NCI-H510A treated with DMSO at 0.1 percent for 48 hours (cell line): ENCODE results near the gene SOCS7.

ENCODE experiments used
- DNase-seq: peaks from one replicate; lab custom pipeline; 2025; lab: John Stamatoyannopoulos, UW

The SOCS7 gene

DNA sequence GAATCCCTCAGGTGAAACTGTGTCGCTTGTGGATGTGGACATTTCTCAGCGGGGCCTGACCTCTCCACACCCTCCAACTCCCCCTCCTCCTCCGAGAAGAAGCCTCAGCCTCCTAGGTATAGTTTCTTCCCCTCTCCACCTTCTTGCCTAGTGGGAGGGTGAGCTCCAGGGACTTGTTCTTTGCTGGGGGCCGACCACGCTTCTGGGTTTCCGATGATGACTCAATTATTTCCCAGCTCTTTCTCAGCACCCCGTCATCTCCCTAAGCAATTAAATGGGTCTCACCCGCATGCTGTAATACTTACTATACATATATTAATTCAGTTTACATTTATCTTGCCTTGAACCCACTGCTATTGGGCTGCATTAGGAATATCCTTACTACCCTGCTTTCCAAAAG is 13.1 kb downstream of the SOCS7 start:
- no peak for DNase-seq

DNA sequence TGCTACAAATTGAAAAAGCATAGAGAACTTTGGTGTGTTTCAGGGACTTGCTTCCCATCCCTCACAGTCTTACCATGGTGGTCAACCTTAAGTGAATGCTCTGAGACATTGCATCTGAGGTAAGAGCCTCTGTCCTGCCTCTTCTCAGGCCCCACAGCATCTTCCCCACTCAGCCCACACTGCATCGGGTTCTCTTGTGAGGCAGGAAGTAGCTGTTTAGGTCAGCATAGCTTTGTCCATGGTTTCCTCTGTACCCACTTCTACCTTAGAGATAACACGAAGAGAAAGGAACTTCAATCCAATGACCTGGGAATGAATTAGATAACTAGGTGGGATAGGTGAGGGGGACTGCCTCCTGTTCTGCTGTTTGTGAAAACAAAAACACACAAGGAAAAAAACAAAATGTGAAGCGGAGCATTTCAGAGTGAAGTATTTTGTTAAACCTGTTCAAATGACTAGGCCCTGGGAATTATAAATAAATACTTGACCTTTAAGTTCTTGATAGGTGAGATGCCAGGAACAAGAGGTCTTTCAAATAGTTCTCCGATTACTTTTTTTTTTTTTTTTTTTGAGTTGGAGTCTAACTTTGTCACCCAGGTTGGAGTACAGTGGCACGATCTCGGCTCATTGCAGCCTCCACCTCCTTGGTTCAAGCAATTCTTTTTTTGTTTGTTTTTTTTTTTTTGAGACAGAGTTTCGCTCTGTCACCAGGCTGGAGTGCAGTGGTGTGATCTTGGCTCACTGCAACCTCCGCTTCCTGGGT is 17.7 kb downstream of the SOCS7 start:
- DNase-seq, result no peak

DNA sequence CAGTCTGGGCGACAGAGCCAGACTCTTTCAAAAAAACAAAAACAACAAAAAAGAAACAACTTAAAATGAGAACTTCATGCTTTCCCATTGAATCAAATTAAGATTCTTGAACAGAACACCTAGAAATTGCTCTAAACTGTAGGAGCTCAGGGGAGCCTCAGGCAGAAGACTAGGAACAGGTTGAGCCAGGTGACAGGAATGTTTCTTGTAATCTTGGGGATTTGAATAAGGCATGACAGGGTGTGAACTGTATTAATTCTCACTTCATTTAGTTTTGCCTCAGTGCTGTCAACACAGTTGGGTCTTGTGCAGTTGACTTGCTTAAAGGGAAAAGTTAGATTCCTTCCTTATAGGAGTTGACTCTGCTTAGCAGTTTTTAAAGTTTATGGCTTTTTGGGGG is 27.8 kb downstream of the SOCS7 start:
- DNase-seq, result no peak

DNA sequence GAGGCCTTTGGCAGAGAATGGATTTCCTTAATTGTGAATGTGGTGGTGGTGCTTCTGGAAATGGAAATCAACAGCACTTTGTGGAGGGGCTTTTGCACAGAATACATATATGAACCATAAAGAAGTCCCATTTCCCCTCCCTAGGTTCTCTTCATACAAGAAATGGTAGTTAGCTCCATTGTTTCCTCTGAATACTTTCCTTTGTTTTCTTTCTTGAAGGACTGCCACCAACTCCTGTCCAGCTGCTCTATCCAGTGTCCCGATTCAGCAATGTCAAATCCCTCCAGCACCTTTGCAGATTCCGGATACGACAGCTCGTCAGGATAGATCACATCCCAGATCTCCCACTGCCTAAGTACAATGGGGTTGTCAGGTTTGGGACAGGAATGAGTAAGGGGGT is 43.4 kb downstream of the SOCS7 start:
- no peak for DNase-seq

DNA sequence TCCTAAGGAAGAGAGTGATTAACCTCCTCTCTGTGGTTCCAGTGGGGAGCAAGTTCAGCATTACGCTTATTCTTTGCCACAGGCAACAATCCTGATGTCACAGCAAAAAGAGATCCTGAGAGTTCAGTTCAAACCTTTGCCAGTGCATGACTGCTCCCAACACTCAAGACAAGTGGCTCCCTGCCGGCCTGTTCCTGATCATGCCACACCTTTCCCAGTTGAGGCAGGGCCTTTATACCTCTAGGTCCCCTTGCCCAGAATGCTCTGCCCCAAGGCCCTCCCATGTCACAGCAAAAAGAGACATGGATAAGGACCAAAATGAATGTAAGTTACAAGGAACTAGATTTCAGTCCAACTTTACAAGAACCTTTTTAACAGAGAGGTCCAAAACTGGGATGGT is 45.6 kb downstream of the SOCS7 start:
- DNase-seq, result no peak

DNA sequence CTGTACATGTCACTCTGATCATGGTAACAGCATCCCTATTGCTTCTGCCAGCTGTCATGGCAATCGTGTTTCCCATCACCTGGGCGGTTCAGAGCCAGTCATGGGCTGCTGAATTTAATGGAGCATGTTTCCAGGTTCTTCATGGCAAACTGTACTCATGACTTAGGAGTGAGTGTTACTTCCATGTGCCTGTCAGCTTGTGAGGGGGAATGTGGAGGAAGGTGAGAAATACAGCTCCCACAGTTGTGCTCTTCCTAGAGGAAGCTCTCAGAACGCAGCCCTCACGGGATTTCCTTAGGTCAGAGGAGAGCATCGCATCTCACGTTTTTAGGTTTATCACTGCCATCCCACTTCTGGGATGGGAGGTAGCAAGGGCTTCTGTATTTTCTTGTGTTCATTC is 48.6 kb downstream of the SOCS7 start:
- no peak for DNase-seq

DNA sequence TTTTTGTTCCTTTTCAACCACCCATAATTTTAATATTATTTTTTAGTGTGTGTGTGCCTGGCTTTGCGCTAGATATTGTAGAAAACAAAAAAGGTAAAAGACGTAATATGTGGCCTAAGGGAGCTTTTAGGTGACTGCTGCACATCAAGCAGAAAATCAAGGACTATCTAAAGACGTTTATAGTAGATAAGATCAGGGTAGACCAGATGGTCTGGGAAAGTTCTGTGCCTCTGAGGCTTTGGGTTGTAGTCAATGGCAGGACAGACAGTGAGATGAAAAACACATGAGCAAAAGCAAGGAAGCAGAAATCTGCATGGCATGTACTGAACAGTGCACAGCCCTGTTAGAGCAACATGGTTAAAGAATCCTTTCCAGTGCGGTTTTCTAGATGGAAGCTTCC is 49.8 kb downstream of the SOCS7 start:
- no peak for DNase-seq

DNA sequence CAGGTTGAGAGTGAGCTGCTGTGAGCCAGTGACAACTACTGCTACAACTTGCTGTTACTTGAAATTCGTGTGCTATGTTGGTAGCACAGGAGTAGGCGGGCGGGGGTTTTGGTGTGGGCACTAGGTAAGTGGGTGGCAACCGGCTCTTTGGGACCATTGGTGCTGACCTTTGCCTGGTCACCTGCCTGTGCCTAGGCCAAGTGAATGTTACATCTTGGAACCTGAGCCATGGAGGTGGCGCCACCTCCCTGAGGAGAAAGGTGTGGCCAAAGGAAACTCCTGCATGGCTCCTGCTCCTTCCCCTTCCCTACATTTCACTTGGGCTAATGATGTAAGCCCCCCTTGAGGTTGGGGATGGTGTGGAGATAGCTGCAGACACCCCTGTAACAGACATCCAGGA is 51.3 kb downstream of the SOCS7 start:
- no peak for DNase-seq

DNA sequence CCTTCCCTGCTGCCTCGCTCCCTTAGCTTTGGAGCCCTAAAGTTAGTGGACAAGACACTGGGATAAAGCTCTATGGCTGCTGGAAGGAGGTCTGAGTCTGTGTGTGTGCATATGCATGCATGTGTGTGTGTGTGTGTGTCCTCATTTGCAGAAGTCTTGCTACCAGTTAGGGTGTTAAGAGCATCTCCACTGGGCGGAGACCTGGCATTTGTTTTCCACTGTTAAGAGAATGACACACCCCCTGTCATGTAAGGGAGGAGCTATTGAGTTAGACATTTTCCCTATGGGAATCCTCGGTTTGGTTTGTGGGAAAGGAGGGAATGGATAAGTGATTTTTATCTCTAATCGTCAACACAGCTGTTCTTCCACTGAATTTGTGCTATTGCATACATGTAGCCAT is 51.8 kb downstream of the SOCS7 start:
- DNase-seq, result peak; percentile 52

DNA sequence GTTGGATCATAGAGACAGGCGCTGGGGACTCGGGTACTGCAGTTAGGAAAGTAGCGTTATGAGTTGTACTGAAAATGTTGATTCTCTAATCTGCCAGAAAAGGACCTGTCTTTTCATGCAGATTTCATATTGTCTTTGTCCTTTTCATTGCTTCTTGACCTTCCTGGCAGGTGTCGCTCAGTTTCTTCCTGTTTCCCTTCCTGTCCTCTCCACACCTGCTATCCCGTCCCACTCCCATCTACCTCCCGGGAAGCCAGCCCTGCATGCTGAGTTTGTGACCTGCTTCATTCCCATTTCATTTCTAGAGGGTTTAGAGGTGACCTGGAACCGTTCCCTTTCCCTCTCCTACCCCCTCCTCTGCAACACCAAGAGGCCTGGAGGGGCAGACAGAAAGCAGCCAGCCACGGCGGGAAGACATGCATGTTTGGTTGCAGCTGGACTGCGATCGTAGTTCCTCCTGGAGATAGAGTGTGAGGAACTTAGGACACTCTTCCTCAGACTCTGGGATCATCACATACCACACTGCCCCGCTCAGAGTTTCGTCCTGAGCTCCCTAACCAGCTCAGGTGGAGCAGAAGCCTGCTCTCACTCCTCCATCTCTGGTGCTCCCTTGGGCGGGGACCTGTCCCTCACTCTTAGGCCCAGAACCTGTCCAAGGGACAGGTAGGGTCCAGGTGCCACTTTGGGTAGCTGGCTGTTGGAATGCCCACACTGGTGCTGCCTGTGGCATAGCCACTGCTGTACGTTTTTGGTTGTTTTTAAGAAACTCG is 52.7 kb downstream of the SOCS7 start:
- DNase-seq, result no peak

DNA sequence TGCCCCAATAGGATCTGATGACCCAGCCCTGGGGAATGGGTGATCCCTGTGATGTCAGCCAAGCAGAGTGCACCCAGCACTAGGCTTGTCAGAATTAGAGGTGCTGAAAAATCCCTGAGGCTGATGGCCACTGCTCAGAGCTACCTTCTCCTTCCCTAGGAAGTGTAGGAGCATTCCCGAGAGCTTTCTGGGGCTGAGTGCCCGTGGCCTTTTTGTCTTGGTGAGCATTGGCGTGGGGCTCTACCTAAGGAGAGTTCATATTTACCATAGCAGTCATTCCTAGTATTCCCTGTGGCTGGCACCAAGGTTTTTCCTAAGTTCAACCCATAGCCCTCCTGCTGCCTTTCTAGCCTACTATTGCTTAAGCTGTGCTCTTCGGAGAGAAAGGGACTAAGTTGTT is 54.0 kb downstream of the SOCS7 start:
- no peak for DNase-seq

DNA sequence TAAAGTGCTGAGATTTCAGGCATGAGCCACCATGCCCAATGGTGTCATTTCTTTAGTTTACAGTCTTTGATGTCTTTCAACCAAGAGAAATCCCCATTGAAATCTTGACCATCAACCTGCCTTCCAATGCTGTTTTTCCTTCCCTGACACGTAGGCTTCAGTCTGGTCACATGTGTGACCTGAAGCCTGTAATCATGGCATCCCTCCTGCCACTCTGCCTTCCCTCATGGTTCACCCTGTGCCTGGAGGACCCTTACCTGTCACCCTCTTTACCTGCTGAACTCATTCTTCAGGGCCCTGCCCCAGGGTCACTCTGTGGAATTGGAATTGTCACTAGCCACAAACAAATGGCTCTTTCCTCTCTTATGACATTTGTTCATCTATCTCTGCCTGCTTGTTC is 58.6 kb downstream of the SOCS7 start:
- no peak for DNase-seq

DNA sequence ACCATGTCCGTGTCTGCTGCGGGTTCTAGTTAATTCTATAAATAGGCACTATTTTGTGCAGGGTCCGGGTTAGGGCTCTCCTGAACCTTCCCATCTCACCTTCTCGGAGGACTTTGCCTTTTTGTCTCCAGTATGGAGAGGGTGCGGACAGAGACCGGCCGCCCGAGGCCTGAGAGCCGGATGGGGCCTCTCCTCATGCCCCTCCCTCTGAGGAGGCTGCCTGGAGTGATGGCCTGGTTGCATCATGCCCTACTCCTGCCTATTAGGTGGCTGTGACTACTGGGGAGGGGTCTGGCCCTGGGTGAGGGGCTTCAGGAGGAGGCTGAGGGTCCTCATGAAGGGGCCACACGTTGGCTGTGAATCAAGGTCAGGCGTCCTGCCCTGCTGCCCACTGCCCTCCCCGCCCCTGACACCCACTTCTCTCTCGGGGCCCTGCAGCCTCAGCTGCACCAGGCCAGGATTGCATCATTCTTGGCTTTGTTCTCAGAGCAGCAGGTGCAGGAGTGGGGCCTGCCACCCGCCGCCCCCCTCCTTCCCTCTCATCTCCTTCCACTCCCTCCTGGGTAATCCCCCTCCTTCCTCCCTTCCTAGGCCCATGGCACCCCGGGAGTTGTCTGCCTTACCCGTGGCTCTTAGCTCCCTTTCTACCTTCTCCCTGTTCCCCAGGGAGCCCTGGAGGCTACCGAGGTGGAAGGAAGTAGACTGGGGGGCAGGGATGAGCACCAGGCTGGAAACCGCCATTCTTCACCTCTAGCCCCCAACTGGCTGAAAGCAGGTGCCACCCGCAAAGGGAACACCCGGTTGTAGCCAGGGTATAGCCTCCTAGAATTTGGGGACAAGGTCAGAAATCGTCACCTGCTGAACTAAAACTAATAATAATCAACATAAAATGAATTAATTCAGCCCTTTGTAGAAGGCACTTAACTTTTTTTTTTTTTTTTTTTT is 63.9 kb downstream of the SOCS7 start:
- peak; percentile 97 for DNase-seq

DNA sequence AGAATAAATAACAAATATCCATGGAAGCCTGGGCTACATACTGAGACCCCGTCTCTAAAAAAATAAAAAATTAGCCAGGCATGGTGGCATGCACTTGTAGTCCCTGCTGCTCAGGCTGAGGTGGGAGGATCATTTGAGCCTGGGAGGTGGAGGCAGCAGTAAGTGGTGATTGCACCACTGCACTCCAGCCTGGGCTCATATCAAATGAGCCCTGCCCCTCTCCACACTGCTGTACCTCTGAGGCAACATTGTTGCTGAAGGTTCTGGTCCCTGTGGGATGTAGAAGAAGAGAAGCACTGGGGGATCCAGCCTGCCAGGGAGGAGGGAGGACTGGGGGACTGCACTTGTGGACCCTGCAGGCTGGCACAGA is 65.2 kb downstream of the SOCS7 start:
- DNase-seq, result peak; percentile 79

DNA sequence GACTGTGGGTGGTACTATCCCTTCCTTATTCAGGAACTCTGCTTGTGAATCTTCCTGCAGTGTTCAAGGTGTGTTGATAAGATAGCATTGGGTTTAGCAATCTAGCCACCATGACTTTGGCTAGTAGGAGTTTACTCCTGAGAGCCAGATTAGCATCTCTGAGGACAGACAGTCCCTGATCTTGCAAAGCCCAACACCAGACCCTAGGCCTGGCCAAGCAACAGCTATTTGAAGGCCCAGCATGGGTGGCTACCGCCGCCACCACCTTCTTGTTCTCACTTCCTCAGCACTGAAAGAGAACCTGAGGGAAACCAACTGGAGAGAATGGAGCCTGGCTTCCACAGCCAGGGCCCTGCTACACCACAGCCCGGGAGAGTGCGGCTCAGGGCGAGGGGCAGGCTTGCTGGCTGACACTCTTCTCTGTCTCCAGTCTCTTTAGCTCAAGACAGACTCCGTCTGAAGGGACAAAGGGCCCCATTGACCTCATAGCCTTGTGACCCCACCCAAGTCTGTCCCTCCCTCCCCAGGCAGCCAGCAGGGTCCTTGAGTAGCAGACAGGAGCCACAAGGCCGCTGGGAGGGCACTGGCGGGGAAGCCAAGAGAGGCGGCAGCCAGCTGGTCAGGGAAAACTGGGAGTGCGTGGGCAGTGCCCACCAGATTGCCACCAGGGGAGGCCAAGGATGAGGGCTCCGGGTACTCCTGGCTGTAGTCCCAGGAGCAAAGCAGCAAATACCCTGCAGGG is 65.7 kb downstream of the SOCS7 start:
- DNase-seq, result peak; percentile 77

DNA sequence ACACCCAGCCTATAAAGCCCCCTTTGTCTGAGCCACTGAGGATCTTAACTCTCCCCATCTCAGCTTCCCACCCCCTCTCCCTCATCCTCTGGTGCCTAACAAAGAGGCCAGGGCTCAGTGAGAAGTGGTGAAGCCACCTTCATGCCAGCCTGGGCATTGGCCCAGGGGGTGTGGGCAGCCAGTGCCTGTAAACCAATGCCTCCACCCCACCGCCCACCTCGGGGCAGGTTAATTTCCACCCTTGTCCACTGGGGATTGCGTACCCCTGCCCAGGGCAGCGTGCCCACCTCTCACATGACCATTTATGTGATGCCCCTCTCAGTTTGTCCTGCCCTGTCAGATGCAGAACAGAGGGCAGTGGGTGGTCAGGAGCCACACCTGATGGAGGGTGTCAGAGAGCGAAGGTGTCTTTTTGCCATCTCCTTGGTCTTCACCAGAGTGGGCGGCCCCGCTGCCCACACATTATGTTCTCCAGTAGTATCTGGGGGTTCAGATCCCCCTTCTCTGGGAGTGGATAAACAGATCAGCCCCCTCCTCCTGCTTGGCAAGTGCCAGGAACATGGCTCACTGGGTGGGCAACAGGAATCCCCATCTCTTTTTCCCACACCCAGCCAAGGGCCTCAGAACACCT is 66.5 kb downstream of the SOCS7 start:
- DNase-seq, result no peak

DNA sequence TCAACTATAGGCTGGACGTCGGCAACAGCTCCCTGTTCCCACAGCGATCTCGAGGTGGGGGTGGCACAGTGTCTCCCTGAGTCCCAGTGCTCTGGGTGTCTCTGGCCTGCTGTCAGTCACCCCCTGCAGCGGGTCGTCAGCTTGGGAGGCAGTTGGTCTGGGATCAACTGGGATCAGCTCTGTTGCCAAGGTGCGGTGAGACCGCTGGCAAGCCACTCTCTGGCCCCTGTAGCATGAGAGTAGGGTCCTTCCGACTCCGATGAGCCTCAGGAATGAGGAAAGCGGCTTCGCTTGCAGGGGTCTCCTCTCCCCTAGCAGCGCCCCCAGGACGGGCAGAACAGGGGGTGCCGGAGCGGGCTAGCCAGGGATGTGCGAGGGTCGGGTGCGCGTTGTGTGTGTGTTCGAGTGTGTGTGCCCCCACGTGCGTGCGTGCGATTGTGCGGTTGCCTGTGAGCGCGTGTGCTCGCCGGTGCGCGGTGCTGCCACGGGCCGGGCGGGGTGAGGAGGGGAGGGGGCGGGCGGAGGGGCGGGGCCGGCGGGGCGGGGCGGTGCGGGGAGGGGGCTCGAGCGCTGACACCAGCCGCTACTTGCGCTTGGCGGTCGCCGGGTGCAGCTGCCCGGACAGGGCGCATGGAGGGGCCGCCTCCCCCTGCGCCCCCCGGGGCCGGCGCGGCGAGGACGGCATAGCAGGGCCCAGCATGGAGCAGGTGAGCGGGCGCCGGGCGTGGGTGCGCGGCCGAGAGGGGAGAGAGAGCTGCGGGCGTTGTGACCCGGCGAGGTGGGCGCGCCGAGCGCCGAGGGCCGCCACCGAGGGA is 67.3 kb downstream of the SOCS7 start:
- no peak for DNase-seq

DNA sequence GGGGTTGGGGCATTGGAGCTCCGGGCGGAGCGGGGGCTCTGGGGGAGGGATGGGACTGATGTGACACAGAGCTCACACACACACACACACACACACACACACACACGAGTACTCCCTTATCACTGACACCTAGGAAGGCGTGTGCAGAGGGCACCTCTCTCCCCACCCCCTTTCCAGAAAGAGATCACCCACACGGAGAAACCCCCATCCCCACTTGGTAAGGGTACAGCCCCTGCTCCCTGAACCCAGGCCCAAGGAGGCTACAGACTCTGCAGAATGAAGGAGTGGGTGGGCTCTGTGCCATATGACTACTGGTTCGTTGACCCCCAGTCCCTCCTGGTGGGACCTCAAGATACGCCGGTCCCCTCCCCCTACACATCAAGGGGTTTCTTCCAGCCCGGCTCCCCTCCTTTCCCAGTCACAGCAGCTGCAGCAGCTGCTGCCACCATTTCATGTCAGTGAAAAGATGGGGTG is 67.9 kb downstream of the SOCS7 start:
- DNase-seq, result no peak

DNA sequence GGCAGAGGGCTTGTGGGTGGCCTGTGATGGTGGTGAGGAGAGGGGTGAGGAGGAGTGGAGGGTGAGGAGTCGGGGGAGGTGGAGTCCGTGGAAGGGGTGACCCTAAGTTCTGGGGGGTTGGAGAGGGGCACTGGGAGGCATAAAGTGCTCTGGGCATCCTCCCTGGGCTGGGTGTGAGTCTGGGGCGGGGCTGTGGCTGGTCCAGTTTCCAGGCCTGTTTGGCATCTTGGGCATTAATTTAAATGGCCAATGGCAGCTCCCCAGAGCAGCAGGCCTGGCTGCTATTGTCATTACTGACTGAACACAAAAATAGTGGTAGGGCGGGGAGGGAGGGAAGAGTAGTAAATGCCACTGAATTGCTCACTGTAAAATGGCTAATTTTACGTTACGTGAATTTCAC is 68.9 kb downstream of the SOCS7 start:
- DNase-seq, result no peak

DNA sequence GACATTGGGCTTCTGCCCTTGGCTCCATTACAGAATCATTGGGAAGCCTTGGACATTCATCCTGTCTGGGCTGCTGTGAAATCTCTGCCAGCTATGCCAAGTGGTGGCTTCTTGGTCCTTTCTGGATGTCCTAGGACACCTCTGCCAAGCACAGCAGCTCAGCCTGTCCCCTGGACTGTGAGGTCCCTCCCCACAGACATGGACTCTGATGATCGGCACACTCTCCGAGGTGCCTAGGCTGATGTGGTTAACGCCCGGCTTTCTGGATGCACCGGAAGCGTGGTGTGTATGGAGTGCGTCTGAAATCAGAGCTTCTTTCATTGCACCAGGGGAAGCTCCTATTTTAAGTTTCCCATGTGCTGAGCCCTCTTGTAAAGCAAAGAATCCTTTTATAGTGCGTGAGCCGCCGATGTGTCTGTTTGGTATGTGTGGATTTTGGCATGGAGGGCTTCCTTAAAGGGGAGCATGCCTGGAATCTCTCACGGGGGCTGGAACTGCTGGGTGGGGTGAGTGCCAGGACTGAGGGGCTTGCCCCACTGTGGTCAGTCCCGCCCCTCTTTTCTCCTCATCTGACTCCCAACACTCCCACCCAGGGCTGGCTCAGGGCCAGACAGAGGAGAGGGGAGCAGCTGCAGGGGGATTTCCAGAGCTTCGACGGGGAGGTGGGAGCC is 69.7 kb downstream of the SOCS7 start:
- DNase-seq, result no peak
